T-cell (primary cell): ENCODE measurements around the gene KCNQ2. TPM values are rescaled to one million over a fixed set of nuclear protein-coding genes. Genes with fewer than 3 reads are reported as not detected.

ENCODE experiments used
- ATAC-seq, 4 experiments: fragments of 200-7000 bp in 3 of 4; fragments of 150-1000 bp in 1 of 4; cut with Tn5 transposase; replicated peaks in 1 of 4; 1 replicate in 3 of 4; 2 replicates in 1 of 4; pipeline ENCODE4 v1.10.0; 2021; ENCODE audit warnings: moderate library complexity in 3 of 4, mild to moderate bottlenecking in 2 of 4, moderate number of reproducible peaks in 1 of 4
- CTCF ChIA-PET, 2 donors: fragments of 300-600 bp; sonication (Branson Sonifier 250); formaldehyde crosslinking; loops; one replicate each; lab custom pipeline; 2022; ENCODE audit warnings: antibody characterized with exemption in 2 of 2; lab: Charles Lee
- POLR2A ChIA-PET, 2 donors: fragments of 300-600 bp; sonication (Branson Sonifier 250); formaldehyde crosslinking; loops; one replicate each; lab custom pipeline; 2022; ENCODE audit warnings: antibody characterized with exemption in 2 of 2; lab: Charles Lee
- DNase-seq, 35 experiments: peaks; one replicate each; pipeline versions ENCODE4 v3.0.0 to v3.0.0-alpha.2; 2013 to 2023
- H3K27ac ChIP-seq: one replicate; pipeline ENCODE4 v1.5.1; 2013; ENCODE audit warnings: low read length
- H3K27me3 ChIP-seq, 2 experiments: replicated peaks in 1 of 2; 1 replicate in 1 of 2; 2 replicates in 1 of 2; pipeline versions ENCODE4 v1.6.1 to v1.7.0; 2013; ENCODE audit warnings: low read length in 1 of 2, mixed read lengths in 1 of 2; ENCODE audit not compliant: control insufficient read depth in 2 of 2, insufficient read depth in 2 of 2; ENCODE audit errors: extremely low read depth in 1 of 2
- H3K36me3 ChIP-seq, 2 donors: 1 replicate in 1 of 2; 2 replicates in 1 of 2; pipeline versions ENCODE4 v1.6.1 to v1.7.0; 2013; ENCODE audit warnings: low read length in 1 of 2; ENCODE audit not compliant: control insufficient read depth in 2 of 2, insufficient read depth in 1 of 2; ENCODE audit errors: extremely low read depth in 1 of 2
- H3K4me1 ChIP-seq, 2 experiments: 1 replicate in 1 of 2; 2 replicates in 1 of 2; pipeline versions ENCODE4 v1.6.1 to v1.7.0; 2013; ENCODE audit warnings: low read length in 2 of 2, mixed read lengths in 1 of 2; ENCODE audit not compliant: insufficient read depth in 2 of 2, control insufficient read depth in 1 of 2; ENCODE audit errors: extremely low read depth in 1 of 2
- H3K4me3 ChIP-seq, 2 donors: 1 replicate in 1 of 2; 2 replicates in 1 of 2; pipeline versions ENCODE4 v1.5.1 to v1.7.0; 2013; ENCODE audit warnings: mild to moderate bottlenecking in 2 of 2, low read length in 1 of 2, moderate library complexity in 1 of 2; ENCODE audit not compliant: control insufficient read depth in 1 of 2; ENCODE audit errors: extremely low read depth in 1 of 2
- H3K9me3 ChIP-seq: 2 replicates; pipeline ENCODE4 v1.7.0; 2013
- H3K27ac Mint-ChIP-seq, 2 donors: one replicate each; pipeline ENCODE4 v1.8.0; 2020 to 2021; ENCODE audit warnings: mild to moderate bottlenecking in 2 of 2, mixed read lengths in 2 of 2
- H3K27me3 Mint-ChIP-seq, 2 donors: one replicate each; pipeline ENCODE4 v1.8.0; 2021 to 2022; ENCODE audit warnings: mixed read lengths in 2 of 2
- H3K36me3 Mint-ChIP-seq: one replicate; pipeline ENCODE4 v1.8.0; 2021; ENCODE audit warnings: mixed read lengths
- H3K4me1 Mint-ChIP-seq, 3 donors: one replicate each; pipeline ENCODE4 v1.8.0; 2020 to 2022; ENCODE audit warnings: mixed read lengths in 3 of 3, mild to moderate bottlenecking in 1 of 3
- H3K4me3 Mint-ChIP-seq, 3 donors: one replicate each; pipeline ENCODE4 v1.8.0; 2020 to 2022; ENCODE audit warnings: mild to moderate bottlenecking in 3 of 3, mixed read lengths in 3 of 3, moderate library complexity in 3 of 3
- H3K9me3 Mint-ChIP-seq, 3 donors: one replicate each; pipeline ENCODE4 v1.8.0; 2020 to 2022; ENCODE audit warnings: mixed read lengths in 3 of 3
- WGBS: methylation state at CpG from one replicate; pipeline ENCODE4 v1.1.5; 2013; ENCODE audit warnings: missing lambda C conversion rate; ENCODE audit not compliant: insufficient coverage; 5-methylcytosine and 5-hydroxymethylcytosine counted together
- total RNA-seq, 35 experiments: library from RNA in 6 of 35; stranded (reverse) in 6 of 35; fragments of 120-200 nt in 1 of 35; gene quantifications; one replicate each; pipeline versions ENCODE4 v1.2.1 to v1.2.4 and lab custom pipeline; 2013 to 2026

KCNQ2 gene
- total RNA-seq, 5 donors from 2014 or later (not counting 1 experiment from before 2014, with no cell fraction given) = 0.19 to 0.49 (median 0.32) TPM

DNA sequence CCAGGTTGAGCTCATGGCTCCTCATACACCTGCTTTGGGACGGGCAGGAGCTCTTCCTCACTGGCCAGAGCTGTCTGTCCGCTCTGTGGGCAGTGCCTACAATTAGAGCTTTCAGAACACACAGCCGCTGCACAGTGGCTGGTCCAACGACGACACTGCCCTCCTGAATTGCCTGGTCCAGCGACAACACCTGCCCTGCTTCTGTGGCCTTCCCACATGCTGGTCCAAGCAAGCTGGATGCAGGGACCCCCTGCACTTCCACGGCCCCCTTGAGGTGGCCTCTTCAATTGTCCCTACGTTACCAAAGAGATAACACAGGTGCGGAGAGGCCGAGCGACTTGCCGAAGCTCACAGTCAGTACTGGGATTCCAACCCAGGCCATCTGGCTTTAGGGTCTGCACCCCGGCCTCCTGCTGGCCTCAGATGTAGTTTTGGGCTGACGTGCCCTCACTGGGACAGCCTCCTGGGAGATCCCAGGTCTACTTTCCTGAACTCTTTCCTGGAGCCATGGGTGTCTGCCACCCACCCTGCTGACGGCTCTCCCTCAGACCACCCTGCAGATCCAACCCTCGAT is 109.9 kb downstream of the KCNQ2 start:
- peaks cover 19 to 45% of the 10 kb centered on the region in 2 donors for H3K27me3 Mint-ChIP-seq

DNA sequence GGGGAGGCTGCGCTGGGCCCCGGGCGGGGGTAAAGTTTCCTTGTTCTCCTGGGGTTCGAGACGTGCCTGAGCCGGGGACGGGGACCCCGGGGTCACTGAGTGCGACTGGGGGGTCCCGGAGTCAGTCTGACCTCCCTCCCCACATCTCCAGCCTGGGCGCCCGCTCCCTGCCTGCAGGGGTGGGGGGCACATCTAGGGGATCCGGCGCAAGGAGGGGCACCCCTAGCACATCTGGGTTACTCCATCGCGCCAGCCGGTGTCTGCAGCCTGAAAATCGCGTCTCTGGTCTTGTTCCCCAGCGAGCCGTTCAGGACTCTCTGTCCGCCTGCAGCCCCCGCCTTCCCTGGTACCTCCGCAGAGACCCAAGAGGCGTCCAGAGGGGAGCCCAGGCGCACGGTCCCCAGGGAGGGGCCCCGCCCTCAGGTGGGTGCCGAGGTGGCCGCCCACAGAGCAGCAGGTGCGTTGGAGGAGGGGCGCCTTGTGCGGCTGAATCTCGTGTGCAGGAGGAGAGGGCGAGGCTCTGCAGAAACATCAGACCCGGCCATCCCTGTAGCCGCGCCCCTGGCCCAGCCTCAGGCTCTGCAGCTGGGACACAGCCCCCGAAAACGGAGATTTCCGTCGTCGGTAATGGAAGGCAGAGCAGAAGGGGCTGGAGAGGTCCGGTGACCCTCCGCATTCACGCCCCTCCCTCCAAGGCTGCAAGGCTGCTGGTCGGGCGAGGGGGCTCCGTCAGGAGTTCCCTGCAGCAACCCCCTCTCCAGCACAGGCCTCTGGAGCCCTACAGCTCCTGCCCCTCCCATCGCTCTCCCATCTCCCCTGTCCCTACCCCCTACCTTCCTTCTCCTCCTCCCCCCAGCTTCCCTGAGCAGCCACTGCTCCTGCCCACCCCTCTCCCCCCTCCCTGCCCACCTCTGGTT is 110.7 kb downstream of the KCNQ2 start:
- no peak overlapping the region for H3K27ac ChIP-seq
- H3K4me1 ChIP-seq = peaks cover 0 to 7% of the 10 kb centered on the region in 2 experiments
- Mint-ChIP-seq H3K4me1 (peaks cover 0 to 7% (median 3%) of the 10 kb centered on the region in 3 donors), H3K4me3 (no peak overlapping the region), H3K27me3 (peaks cover 19 to 41% of the 10 kb centered on the region in 2 donors), H3K36me3 (no peaks in the 10 kb centered on the region), H3K9me3 (no peaks in the 10 kb centered on the region), H3K27ac (no peak overlapping the region)
- DNase-seq (no peak), ATAC-seq (peak in 1 of 4 experiments; percentile 9)
- no peaks in the 10 kb centered on the region for H3K36me3 ChIP-seq
- ChIA-PET POLR2A (no interaction called here), CTCF (no interaction called here)
- peaks cover 0 to 92% of the 10 kb centered on the region in 2 experiments for H3K27me3 ChIP-seq
- 6% methylated on average over 35 of the region's 50 CpGs for WGBS
- H3K4me3 ChIP-seq = no peak overlapping the region
- H3K9me3 ChIP-seq = no peaks in the 10 kb centered on the region

More for the DNA sequence above, 109.9 kb downstream of the KCNQ2 start:
- Mint-ChIP-seq H3K36me3 (no peaks in the 10 kb centered on the region), H3K4me3 (no peak overlapping the region), H3K4me1 (peaks cover 0 to 7% (median 3%) of the 10 kb centered on the region in 3 donors), H3K27ac (no peak overlapping the region), H3K9me3 (no peaks in the 10 kb centered on the region)
- H3K36me3 ChIP-seq = no peaks in the 10 kb centered on the region
- CTCF ChIA-PET = no interaction called here
- H3K9me3 ChIP-seq = no peaks in the 10 kb centered on the region
- no peak overlapping the region for H3K27ac ChIP-seq
- DNase-seq (no peak), ATAC-seq (no peak)
- POLR2A ChIA-PET = no interaction called here
- H3K4me1 ChIP-seq = peaks cover 0 to 7% of the 10 kb centered on the region in 2 experiments
- no peak overlapping the region for H3K4me3 ChIP-seq
- 66% methylated on average over 16 of the region's 16 CpGs for WGBS
- H3K27me3 ChIP-seq = peaks cover 0 to 90% of the 10 kb centered on the region in 2 experiments

DNA sequence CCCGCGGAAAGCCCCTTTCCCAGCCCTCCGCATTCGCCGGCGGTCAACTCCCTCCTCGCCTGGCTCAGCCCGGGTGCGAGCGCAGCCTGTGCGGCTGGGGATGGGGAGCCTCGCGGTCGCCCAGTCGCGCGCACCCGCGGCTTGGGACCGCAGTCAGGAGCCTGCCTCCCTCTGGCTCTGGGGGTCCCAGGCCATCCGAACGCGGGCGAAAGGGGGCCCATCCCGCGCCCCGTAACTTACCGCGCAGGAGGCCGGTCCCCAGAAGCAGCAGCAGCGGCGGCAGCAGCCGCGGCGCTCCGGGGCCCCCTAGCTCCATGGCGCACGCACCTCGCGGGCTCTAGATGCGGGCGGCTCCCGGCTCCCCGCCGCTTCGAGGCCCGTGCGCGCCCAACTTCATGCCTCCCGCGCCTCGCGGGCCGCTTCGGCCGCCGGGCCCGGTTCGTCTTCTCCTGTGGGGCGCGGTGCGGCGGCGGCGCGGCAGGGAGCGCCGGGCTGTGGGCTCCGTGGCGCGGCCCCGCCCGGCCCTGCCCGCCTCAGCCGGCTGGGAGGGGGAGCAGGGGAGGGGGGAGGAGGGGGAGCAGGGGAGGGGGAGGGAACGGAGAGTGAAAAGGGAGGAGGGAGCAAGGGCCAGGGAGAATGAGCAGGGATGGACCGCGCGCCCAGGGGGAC is 111.5 kb downstream of the KCNQ2 start, which contains the start of gene CHRNA4:
Gene CHRNA4, minus strand, starts transcription at position 500 of the 669 bp plus-strand sequence. Its CDS starts 184 bp downstream, at position 316.
- H3K4me1 Mint-ChIP-seq = peaks cover 0 to 7% (median 3%) of the 10 kb centered on the region in 3 donors
- 11% methylated on average over 59 of the region's 79 CpGs for WGBS
- H3K36me3 Mint-ChIP-seq = no peaks in the 10 kb centered on the region
- no peak within 1 kb of the TSS for H3K27ac Mint-ChIP-seq
- H3K9me3 Mint-ChIP-seq = no peaks in the 10 kb centered on the region
- ATAC-seq (no peak), DNase-seq (no peak)
- H3K9me3 ChIP-seq = no peaks in the 10 kb centered on the region
- H3K27me3 ChIP-seq = peaks cover 0 to 90% of the 10 kb centered on the region in 2 experiments
- ChIA-PET POLR2A (no interaction called here), CTCF (no interaction called here)
- peaks cover 0 to 7% of the 10 kb centered on the region in 2 experiments for H3K4me1 ChIP-seq
- H3K36me3 ChIP-seq = no peaks in the 10 kb centered on the region
- no peak within 1 kb of the TSS for H3K4me3 Mint-ChIP-seq
- H3K4me3 ChIP-seq = no peak within 1 kb of the TSS
- H3K27ac ChIP-seq = no peak within 1 kb of the TSS
- peaks cover 16 to 36% of the 10 kb centered on the region in 2 donors for H3K27me3 Mint-ChIP-seq

GRCh38 chr20:63359937-63360849 is 112.3 kb downstream of the KCNQ2 start:
- no peaks in the 10 kb centered on the region for H3K36me3 Mint-ChIP-seq
- DNase-seq = no peak
- Histone ChIP-seq H3K27ac (no peak overlapping the region), H3K36me3 (no peaks in the 10 kb centered on the region), H3K9me3 (no peaks in the 10 kb centered on the region), H3K4me3 (no peak overlapping the region), H3K4me1 (peaks cover 0 to 7% of the 10 kb centered on the region in 2 experiments), H3K27me3 (peaks cover 0 to 89% of the 10 kb centered on the region in 2 experiments)
- H3K4me1 Mint-ChIP-seq = peaks cover 0 to 7% (median 3%) of the 10 kb centered on the region in 3 donors
- POLR2A ChIA-PET = no interaction called here
- no peak overlapping the region for H3K4me3 Mint-ChIP-seq
- WGBS = 39% methylated on average over 19 of the region's 38 CpGs
- CTCF ChIA-PET = no interaction called here
- no peak for ATAC-seq
- peaks cover 14 to 37% of the 10 kb centered on the region in 2 donors for H3K27me3 Mint-ChIP-seq
- no peak overlapping the region for H3K27ac Mint-ChIP-seq
- H3K9me3 Mint-ChIP-seq = no peaks in the 10 kb centered on the region

DNA sequence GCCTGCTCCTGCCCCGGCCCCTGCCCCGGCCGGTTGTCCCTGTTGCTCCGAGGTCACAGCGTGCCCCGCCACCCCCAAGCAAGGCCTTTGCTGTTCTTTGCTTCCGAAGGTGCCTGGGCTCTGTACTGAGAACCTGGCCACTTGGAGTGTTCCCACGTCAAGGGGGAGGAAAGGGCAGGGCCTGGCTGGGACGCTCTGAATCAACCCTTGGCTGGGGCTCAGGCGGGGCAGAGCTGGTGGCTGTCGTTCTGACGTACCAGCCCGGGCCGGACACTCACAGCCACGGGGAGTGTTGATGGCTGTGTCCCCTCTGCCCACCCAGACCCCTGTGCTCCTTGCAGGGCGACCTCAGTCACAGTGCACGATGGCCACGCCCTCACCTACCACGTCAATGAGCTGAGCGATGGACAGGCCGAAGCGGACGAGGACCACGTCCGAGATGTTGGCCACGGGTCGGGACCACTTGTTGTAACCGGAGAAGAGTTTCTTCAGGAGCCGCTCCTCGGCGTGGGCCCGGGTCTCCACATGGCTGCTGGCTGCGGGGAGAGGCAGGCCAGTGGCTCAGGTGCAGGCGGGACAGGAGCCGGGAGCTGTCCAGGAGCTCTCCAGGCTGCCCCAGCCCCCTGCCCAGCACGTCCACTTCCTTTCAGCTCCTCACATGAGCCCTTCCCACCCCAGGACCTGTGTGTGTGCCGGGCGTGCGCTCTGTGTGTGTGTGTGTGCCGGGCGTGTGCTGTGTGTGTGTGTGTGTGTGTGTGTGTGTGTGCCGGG is 113.1 kb downstream of the KCNQ2 start:
- CTCF ChIA-PET = no interaction called here
- no peak overlapping the region for H3K4me3 Mint-ChIP-seq
- H3K4me1 Mint-ChIP-seq = peaks cover 0 to 7% (median 3%) of the 10 kb centered on the region in 3 donors
- H3K27me3 Mint-ChIP-seq = peaks cover 12 to 35% of the 10 kb centered on the region in 2 donors
- 87% methylated on average over 32 of the region's 42 CpGs for WGBS
- Histone ChIP-seq H3K4me1 (peaks cover 0 to 7% of the 10 kb centered on the region in 2 experiments), H3K4me3 (no peak overlapping the region), H3K27ac (no peak overlapping the region), H3K9me3 (no peaks in the 10 kb centered on the region), H3K27me3 (peaks cover 0 to 89% of the 10 kb centered on the region in 2 experiments), H3K36me3 (no peaks in the 10 kb centered on the region)
- POLR2A ChIA-PET = no interaction called here
- DNase-seq (no peak), ATAC-seq (no peak)
- H3K9me3 Mint-ChIP-seq = no peaks in the 10 kb centered on the region
- no peaks in the 10 kb centered on the region for H3K36me3 Mint-ChIP-seq
- H3K27ac Mint-ChIP-seq = no peak overlapping the region
